ENCODE data around the gene SHISA9. TPM values are rescaled to one million over a fixed set of nuclear protein-coding genes. Genes with fewer than 3 reads are reported as not detected.

Gene SHISA9
- total RNA-seq, 5 donors from 2014 or later (not counting 1 experiment from before 2014, with no cell fraction given), result 0.06 TPM; not detected in 4

DNA sequence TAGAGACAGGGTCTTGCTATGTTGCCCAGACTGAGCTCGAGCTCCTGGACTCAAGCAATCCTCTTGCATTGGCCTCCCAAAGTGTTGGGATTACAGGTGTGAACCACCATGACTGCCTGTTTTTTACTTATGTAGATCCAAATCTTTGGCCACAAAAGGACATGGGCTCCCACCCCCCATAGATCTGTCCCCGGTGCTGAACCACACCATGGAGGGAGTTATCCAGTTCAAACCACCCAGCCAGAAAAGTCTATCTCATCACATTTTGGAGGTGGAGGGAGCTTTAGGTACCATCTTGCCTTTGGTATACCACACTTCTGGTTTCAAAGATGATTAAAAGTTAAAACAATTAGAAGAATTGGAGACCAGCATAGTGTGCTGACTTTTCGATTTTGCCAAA lies 26.2 kb downstream of the SHISA9 start:
- no peaks in the 10 kb centered on the region for H3K4me1 Mint-ChIP-seq
- H3K27ac Mint-ChIP-seq, result no peak overlapping the region
- whole genome bisulfite sequencing (ENCODE audit: insufficient coverage), result 63% methylated on average over 1 of the region's 3 CpGs
- peaks cover 2 to 8% (median 4%) of the 10 kb centered on the region in 3 donors for H3K9me3 Mint-ChIP-seq
- ChIA-PET POLR2A (no interaction called here), CTCF (interaction anchor here in 1 of 2 donors (0.6 kb wide), 1 partner anchor 176 kb away, joined by 5 read pairs; no protein-coding TSS in a partner anchor)
- H3K27ac ChIP-seq (ENCODE audit: low read length), result no peak overlapping the region
- H3K27me3 ChIP-seq (replicated peaks in 1 of 2; ENCODE audit: control insufficient read depth in 2 of 2, extremely low read depth in 1 of 2, insufficient read depth in 2 of 2, low read length in 1 of 2), result peaks cover 0 to 3% of the 10 kb centered on the region in 2 experiments
- ATAC-seq (replicated peaks in 1 of 4) (no peak), DNase-seq (no peak)
- H3K4me1 ChIP-seq (ENCODE audit: control insufficient read depth in 1 of 2, extremely low read depth in 1 of 2, insufficient read depth in 2 of 2, low read length in 2 of 2), result no peaks in the 10 kb centered on the region
- H3K36me3 ChIP-seq (ENCODE audit: control insufficient read depth in 2 of 2, extremely low read depth in 1 of 2, insufficient read depth in 1 of 2, low read length in 1 of 2), result no peaks in the 10 kb centered on the region
- no peak overlapping the region for H3K4me3 Mint-ChIP-seq
- no peaks in the 10 kb centered on the region for H3K36me3 Mint-ChIP-seq
- peaks cover 12 to 23% of the 10 kb centered on the region in 2 donors for H3K27me3 Mint-ChIP-seq
- H3K4me3 ChIP-seq (ENCODE audit: control insufficient read depth in 1 of 2, extremely low read depth in 1 of 2, low read length in 1 of 2), result no peak overlapping the region
- no peaks in the 10 kb centered on the region for H3K9me3 ChIP-seq

GRCh38 chr16:12930881-12931280 lies 29.5 kb downstream of the SHISA9 start:
- no peaks in the 10 kb centered on the region for H3K4me1 Mint-ChIP-seq
- H3K27me3 Mint-ChIP-seq, result peaks cover 7 to 15% of the 10 kb centered on the region in 2 donors
- H3K27ac Mint-ChIP-seq, result no peak overlapping the region
- Histone ChIP-seq H3K4me1 (ENCODE audit: control insufficient read depth in 1 of 2, extremely low read depth in 1 of 2, insufficient read depth in 2 of 2, low read length in 2 of 2) (no peaks in the 10 kb centered on the region), H3K27me3 (replicated peaks in 1 of 2; ENCODE audit: control insufficient read depth in 2 of 2, extremely low read depth in 1 of 2, insufficient read depth in 2 of 2, low read length in 1 of 2) (no peaks in the 10 kb centered on the region), H3K27ac (ENCODE audit: low read length) (no peak overlapping the region), H3K4me3 (ENCODE audit: control insufficient read depth in 1 of 2, extremely low read depth in 1 of 2, low read length in 1 of 2) (no peak overlapping the region), H3K9me3 (no peaks in the 10 kb centered on the region), H3K36me3 (ENCODE audit: control insufficient read depth in 2 of 2, extremely low read depth in 1 of 2, insufficient read depth in 1 of 2, low read length in 1 of 2) (no peaks in the 10 kb centered on the region)
- no peak overlapping the region for H3K4me3 Mint-ChIP-seq
- ATAC-seq (replicated peaks in 1 of 4) (no peak), DNase-seq (no peak)
- 75% methylated on average over 3 of the region's 4 CpGs for WGBS (ENCODE audit: insufficient coverage)
- ChIA-PET CTCF (no interaction called here), POLR2A (no interaction called here)
- peaks cover 2 to 10% (median 4%) of the 10 kb centered on the region in 3 donors for H3K9me3 Mint-ChIP-seq
- H3K36me3 Mint-ChIP-seq, result no peaks in the 10 kb centered on the region

DNA sequence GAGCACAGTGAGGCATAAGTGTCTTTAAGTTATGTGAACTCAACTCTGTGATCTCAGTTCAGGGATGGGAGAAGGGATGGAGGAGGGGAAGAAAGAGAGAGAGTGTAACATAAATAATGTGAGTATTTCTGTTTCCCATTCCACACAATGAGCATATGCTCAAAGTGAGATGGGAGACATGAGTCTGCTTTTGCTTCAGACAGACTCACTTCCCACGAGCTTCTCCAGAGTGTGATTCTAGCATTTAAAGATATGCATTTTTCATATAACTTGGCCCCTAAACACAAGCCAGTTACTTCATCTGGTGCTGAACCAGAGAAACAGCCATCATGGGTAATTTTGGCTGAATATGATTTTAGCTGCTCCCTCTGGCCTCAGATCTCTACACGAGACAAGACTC lies 35.0 kb downstream of the SHISA9 start:
- WGBS (ENCODE audit: insufficient coverage), result no CpG with 5 or more reads among the region's 2 CpGs
- Histone ChIP-seq H3K27ac (ENCODE audit: low read length) (no peak overlapping the region), H3K9me3 (no peaks in the 10 kb centered on the region), H3K4me3 (ENCODE audit: control insufficient read depth in 1 of 2, extremely low read depth in 1 of 2, low read length in 1 of 2) (no peak overlapping the region), H3K4me1 (ENCODE audit: control insufficient read depth in 1 of 2, extremely low read depth in 1 of 2, insufficient read depth in 2 of 2, low read length in 2 of 2) (no peaks in the 10 kb centered on the region), H3K27me3 (replicated peaks in 1 of 2; ENCODE audit: control insufficient read depth in 2 of 2, extremely low read depth in 1 of 2, insufficient read depth in 2 of 2, low read length in 1 of 2) (no peaks in the 10 kb centered on the region), H3K36me3 (ENCODE audit: control insufficient read depth in 2 of 2, extremely low read depth in 1 of 2, insufficient read depth in 1 of 2, low read length in 1 of 2) (no peaks in the 10 kb centered on the region)
- Mint-ChIP-seq H3K27ac (no peak overlapping the region), H3K27me3 (peaks cover 9 to 18% of the 10 kb centered on the region in 2 donors), H3K36me3 (no peaks in the 10 kb centered on the region), H3K4me1 (no peaks in the 10 kb centered on the region), H3K9me3 (peaks cover 0 to 4% (median 2%) of the 10 kb centered on the region in 3 donors), H3K4me3 (no peak overlapping the region)
- DNase-seq, result no peak
- ChIA-PET CTCF (no interaction called here), POLR2A (no interaction called here)
- ATAC-seq (replicated peaks in 1 of 4), result no peak

DNA sequence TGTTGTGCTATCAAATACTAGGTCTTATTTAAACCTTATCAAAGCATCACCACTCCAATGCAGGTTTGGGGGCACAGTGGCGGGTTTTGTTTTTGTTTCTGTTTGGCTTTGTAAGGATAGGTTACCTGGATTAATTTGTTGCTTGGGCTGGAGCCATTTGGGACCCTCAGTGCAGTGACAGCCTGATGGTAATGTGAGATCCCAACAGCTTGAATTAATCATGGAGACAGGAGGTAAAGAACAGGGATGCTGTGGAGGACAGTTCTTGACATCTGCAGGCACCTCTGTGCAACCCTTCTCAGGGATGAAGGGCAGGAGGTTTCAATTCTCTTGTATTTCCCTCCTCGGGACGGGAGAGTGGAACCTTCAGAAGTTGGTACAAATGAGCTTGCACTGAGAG lies 40.5 kb downstream of the SHISA9 start:
- Mint-ChIP-seq H3K4me1 (no peaks in the 10 kb centered on the region), H3K4me3 (no peak overlapping the region), H3K36me3 (no peaks in the 10 kb centered on the region), H3K9me3 (peaks cover 5 to 6% (median 5%) of the 10 kb centered on the region in 3 donors), H3K27ac (no peak overlapping the region), H3K27me3 (peaks cover 11 to 37% of the 10 kb centered on the region in 2 donors)
- Histone ChIP-seq H3K9me3 (no peaks in the 10 kb centered on the region), H3K27me3 (replicated peaks in 1 of 2; ENCODE audit: control insufficient read depth in 2 of 2, extremely low read depth in 1 of 2, insufficient read depth in 2 of 2, low read length in 1 of 2) (no peaks in the 10 kb centered on the region), H3K36me3 (ENCODE audit: control insufficient read depth in 2 of 2, extremely low read depth in 1 of 2, insufficient read depth in 1 of 2, low read length in 1 of 2) (no peaks in the 10 kb centered on the region), H3K4me1 (ENCODE audit: control insufficient read depth in 1 of 2, extremely low read depth in 1 of 2, insufficient read depth in 2 of 2, low read length in 2 of 2) (no peaks in the 10 kb centered on the region), H3K4me3 (ENCODE audit: control insufficient read depth in 1 of 2, extremely low read depth in 1 of 2, low read length in 1 of 2) (no peak overlapping the region), H3K27ac (ENCODE audit: low read length) (no peak overlapping the region)
- ATAC-seq (replicated peaks in 1 of 4) (no peak), DNase-seq (no peak)
- WGBS (ENCODE audit: insufficient coverage), result 67% methylated on average over 1 of the region's 3 CpGs
- CTCF ChIA-PET, result no interaction called here
- POLR2A ChIA-PET, result no interaction called here

DNA sequence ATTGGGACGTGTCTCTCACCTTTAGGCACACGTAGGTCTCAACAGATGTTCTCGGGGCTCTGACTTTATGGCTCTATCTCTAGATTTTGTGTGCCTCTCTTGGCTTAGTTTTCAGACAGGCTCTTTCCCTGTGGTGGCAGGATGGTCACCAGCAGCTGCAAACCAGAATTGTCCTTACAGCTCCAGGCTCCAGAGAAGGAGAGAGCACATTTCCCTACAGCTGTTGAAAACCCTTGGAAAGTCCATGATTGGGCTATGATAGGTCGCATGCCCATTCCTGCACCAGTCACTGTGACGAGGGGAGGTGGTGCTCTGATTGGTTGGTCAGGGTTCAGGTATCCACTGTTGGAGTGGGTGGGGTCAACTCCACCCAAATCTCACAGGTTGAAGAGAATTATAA lies 41.5 kb downstream of the SHISA9 start:
- H3K36me3 ChIP-seq (ENCODE audit: control insufficient read depth in 2 of 2, extremely low read depth in 1 of 2, insufficient read depth in 1 of 2, low read length in 1 of 2), result no peaks in the 10 kb centered on the region
- no peak overlapping the region for H3K27ac Mint-ChIP-seq
- peaks cover 5 to 6% (median 5%) of the 10 kb centered on the region in 3 donors for H3K9me3 Mint-ChIP-seq
- 82% methylated on average over 3 of the region's 5 CpGs for WGBS (ENCODE audit: insufficient coverage)
- no peaks in the 10 kb centered on the region for H3K4me1 Mint-ChIP-seq
- H3K4me3 ChIP-seq (ENCODE audit: control insufficient read depth in 1 of 2, extremely low read depth in 1 of 2, low read length in 1 of 2), result no peak overlapping the region
- DNase-seq (no peak), ATAC-seq (replicated peaks in 1 of 4) (no peak)
- H3K4me1 ChIP-seq (ENCODE audit: control insufficient read depth in 1 of 2, extremely low read depth in 1 of 2, insufficient read depth in 2 of 2, low read length in 2 of 2), result no peaks in the 10 kb centered on the region
- H3K9me3 ChIP-seq, result no peaks in the 10 kb centered on the region
- no peaks in the 10 kb centered on the region for H3K27me3 ChIP-seq (replicated peaks in 1 of 2; ENCODE audit: control insufficient read depth in 2 of 2, extremely low read depth in 1 of 2, insufficient read depth in 2 of 2, low read length in 1 of 2)
- ChIA-PET POLR2A (no interaction called here), CTCF (no interaction called here)
- peaks cover 11 to 38% of the 10 kb centered on the region in 2 donors for H3K27me3 Mint-ChIP-seq
- no peak overlapping the region for H3K27ac ChIP-seq (ENCODE audit: low read length)
- H3K4me3 Mint-ChIP-seq, result no peak overlapping the region
- H3K36me3 Mint-ChIP-seq, result no peaks in the 10 kb centered on the region

- Mint-ChIP-seq H3K4me3 (no peak overlapping the region), H3K27ac (no peak overlapping the region), H3K4me1 (no peaks in the 10 kb centered on the region), H3K36me3 (no peaks in the 10 kb centered on the region), H3K9me3 (peaks cover 5 to 6% (median 5%) of the 10 kb centered on the region in 3 donors), H3K27me3 (peaks cover 8 to 38% of the 10 kb centered on the region in 2 donors)
- POLR2A ChIA-PET, result no interaction called here
- DNase-seq (no peak), ATAC-seq (replicated peaks in 1 of 4) (no peak)
- H3K36me3 ChIP-seq (ENCODE audit: control insufficient read depth in 2 of 2, extremely low read depth in 1 of 2, insufficient read depth in 1 of 2, low read length in 1 of 2), result no peaks in the 10 kb centered on the region
- no peak overlapping the region for H3K27ac ChIP-seq (ENCODE audit: low read length)
- no peaks in the 10 kb centered on the region for H3K27me3 ChIP-seq (replicated peaks in 1 of 2; ENCODE audit: control insufficient read depth in 2 of 2, extremely low read depth in 1 of 2, insufficient read depth in 2 of 2, low read length in 1 of 2)
- CTCF ChIA-PET, result no interaction called here
- H3K9me3 ChIP-seq, result no peaks in the 10 kb centered on the region
- H3K4me1 ChIP-seq (ENCODE audit: control insufficient read depth in 1 of 2, extremely low read depth in 1 of 2, insufficient read depth in 2 of 2, low read length in 2 of 2), result no peaks in the 10 kb centered on the region
- 80% methylated on average over 2 of the region's 3 CpGs for WGBS (ENCODE audit: insufficient coverage)
- no peak overlapping the region for H3K4me3 ChIP-seq (ENCODE audit: control insufficient read depth in 1 of 2, extremely low read depth in 1 of 2, low read length in 1 of 2)
Measured at GRCh38 chr16:12944300-12944699, 42.9 kb downstream of the SHISA9 start.

- peaks cover 0 to 9% (median 4%) of the 10 kb centered on the region in 3 donors for H3K9me3 Mint-ChIP-seq
- WGBS (ENCODE audit: insufficient coverage), result no CpG with 5 or more reads among the region's 1 CpG
- no peak overlapping the region for H3K27ac Mint-ChIP-seq
- H3K4me3 Mint-ChIP-seq, result no peak overlapping the region
- H3K4me1 Mint-ChIP-seq, result no peaks in the 10 kb centered on the region
- Histone ChIP-seq H3K4me1 (ENCODE audit: control insufficient read depth in 1 of 2, extremely low read depth in 1 of 2, insufficient read depth in 2 of 2, low read length in 2 of 2) (no peaks in the 10 kb centered on the region), H3K36me3 (ENCODE audit: control insufficient read depth in 2 of 2, extremely low read depth in 1 of 2, insufficient read depth in 1 of 2, low read length in 1 of 2) (no peaks in the 10 kb centered on the region), H3K9me3 (no peaks in the 10 kb centered on the region), H3K4me3 (ENCODE audit: control insufficient read depth in 1 of 2, extremely low read depth in 1 of 2, low read length in 1 of 2) (no peak overlapping the region), H3K27ac (ENCODE audit: low read length) (no peak overlapping the region), H3K27me3 (replicated peaks in 1 of 2; ENCODE audit: control insufficient read depth in 2 of 2, extremely low read depth in 1 of 2, insufficient read depth in 2 of 2, low read length in 1 of 2) (no peaks in the 10 kb centered on the region)
- POLR2A ChIA-PET, result no interaction called here
- CTCF ChIA-PET, result no interaction called here
- DNase-seq (no peak), ATAC-seq (replicated peaks in 1 of 4) (no peak)
- no peaks in the 10 kb centered on the region for H3K36me3 Mint-ChIP-seq
- peaks cover 3 to 22% of the 10 kb centered on the region in 2 donors for H3K27me3 Mint-ChIP-seq
Measured at GRCh38 chr16:12951392-12951791, 50.0 kb downstream of the SHISA9 start.
